GM21717 (cell line): Measurements from ENCODE around the gene PPIE.

ENCODE experiments used
- ATAC-seq: cut with Tn5 transposase; IDR thresholded peaks from one replicate; pipeline ENCODE4 v1.9.1; 2021; ENCODE audit warnings: mild to moderate bottlenecking, moderate library complexity; ENCODE audit not compliant: unreplicated experiment

Gene PPIE

DNA sequence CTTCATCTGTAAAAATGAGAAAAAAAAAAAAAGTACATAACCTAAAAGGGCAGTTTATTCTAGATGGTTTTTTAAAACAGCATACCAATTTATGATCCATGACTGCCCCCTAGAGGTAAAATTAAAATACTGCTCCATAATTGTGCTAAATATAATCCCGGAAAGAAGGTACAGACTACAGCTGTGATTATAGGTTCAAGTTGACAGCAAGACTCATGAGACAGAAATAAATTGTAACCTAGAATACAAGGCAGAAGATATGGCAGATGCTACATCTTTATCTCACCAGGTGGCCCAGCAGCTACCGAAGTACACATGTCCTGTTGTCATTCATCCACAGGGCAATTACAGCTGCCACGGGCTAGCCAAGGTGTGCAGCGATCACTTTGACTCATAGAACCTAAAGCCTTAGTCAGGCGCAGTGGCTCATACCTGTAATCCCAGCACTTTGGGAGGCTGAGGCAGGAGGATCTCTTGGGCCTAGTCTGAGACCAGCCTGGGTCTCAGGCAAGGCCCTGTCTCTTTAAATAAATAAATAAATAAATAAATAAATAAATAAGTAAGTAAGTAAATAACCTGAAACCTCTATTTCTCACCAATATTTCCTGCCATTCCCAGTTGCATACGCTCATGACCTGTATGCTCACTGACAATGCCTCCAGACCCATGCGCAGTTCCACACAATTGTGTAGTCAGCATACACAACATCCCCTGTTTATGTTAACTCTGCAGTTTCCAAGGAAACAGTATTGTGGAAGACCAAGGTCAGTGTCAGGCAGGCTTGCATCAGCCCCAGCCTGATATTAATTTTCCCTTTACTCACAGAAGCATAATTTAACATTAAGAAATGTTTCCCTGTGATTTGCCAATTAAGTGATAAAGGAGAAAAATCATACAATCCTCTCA is 18.3 kb upstream of the PPIE start:
- no peak for ATAC-seq

DNA sequence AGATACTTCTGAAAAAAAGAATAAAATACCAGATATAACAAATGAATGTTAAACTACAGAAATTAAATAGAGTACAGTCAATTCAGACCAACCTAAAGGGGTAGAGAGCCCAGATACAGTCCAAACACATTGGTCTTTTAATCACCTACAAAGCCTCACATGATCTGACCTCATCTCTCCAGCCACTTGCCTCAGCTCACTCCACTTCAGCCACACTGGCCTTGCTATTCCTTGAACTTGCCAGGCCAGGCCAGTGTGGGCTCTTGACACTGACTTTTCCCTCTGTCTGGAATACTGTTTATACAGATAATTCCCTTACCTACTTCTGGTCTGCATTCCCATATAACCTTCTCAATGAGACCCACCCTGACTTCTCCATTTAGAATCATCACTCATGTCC is 17.0 kb upstream of the PPIE start:
- ATAC-seq, result no peak

DNA sequence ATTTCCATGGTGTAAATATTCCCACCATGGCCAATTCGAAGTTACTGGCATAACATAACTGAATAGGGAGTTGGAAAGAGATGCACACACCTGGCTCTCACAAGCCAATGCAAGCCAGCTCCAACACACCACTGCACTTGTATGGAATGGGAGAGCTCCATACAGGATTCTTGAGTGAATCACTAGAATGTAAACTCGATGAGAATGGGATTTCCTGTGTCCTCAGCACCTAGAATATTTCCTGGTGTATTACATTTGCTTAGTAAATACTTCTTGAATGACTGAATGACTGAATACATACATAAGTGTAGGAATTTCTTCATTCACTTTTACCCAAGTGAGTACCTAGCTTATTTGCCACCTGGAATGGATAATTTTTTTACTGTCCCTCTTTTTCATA is 16.2 kb upstream of the PPIE start:
- no peak for ATAC-seq

DNA sequence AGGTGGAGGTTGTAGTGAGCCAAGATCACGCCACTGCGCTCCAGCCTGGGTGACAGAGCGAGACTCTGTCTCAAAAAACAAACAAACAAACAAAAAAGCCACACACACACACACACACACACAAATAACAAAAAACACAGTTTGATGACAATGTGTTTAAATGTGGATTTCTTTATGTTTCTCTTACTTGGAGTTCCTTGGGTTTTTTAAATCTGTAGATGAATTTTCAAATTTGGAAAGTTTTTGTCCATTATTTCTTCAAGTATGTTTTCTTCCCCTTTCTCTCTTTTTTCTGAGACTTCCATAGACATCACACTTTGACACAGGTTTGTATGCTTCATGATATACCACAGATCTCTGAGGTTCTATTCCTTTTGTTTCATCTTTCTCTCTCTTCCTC is 12.1 kb upstream of the PPIE start:
- ATAC-seq, result no peak

DNA sequence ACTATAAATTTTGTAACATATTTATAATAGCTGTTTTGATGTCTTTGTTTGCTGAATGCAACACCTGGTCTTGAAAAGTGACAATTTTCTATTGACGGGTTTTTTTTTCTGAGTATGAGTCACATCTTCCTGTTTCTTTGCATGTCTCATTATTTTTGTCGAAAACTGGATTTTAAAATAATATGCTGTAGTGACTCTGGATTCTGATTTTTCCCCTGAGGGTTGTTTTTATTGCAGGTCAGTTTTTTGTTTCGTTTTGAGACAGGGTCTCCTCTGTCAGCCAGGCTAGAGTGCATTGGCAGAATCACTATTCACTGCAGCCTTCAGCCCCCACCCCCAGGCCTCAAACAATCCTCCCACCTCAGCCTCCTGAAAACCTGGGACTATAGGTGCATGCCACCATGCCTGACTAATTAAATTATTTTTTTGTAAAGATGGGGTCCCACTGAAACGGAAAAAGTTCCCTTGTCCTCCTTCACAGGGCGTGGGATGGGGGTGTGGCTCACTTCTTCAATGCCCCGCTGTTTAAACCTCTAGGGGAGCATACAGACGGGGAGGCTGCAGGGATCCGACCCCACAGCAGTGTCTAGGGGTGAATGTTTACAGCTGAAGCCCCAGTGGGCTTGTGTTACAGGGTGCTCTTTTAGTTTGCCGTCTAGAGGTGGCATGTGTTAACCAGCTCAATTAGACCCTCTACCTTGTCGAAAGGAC is 11.3 kb upstream of the PPIE start:
- ATAC-seq, result no peak

DNA sequence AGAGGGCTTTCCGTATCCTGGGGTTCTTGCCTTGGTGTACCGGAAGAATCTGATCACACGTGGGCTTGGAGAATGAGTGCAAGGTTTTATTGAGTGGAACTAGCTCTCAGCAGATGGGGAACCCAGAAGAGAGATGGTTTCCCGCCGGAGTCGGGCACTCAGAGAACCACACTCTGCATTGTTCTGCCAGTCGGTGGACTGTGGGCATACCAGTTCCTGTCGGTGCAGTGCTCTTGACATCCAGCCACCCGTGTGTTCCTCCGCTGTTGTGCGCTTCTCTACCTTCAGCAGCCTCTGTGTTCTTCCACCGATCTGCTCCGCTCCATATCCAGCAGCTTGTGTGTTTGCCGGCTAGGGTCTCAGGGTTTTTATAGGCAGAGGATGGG is 10.8 kb upstream of the PPIE start:
- ATAC-seq, result no peak

DNA sequence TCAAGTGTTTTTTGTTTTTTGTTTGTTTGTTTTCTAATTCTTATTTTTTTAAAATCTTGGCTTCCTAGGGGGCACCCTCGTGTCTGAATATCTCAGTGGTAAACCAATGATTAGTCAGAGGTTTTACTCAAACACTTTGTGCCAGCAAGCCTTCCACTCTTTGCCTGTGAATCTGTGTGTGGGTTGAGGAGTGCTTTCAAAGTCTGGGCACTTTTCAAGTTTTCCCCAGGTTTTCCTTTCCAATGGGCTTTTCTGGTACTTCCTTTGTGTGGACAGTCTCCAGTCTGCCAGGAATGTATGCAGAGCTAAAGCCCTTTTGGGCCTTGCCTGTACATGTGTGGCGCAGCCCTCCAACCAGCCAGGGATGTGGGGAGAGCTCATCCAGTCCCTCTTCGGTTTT is 9.7 kb upstream of the PPIE start:
- no peak for ATAC-seq

DNA sequence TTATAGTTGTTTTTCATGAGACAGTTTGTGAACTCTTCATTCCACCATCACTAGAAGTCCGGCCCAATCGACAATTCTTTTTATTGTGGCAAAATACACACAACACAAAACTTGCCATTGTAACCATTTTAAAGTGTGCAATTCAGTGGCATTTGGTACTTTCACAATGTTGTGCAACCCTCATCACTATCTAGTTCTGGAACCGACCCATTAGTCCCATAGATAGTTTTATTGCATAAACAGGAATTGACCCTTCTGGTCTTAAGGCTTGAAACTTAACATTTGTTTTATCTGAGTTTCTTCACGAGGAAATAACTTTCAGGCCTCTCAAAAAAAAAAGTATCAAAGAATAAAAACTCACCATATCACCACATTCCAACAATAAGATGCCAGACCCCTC is 8.8 kb upstream of the PPIE start:
- ATAC-seq, result no peak

DNA sequence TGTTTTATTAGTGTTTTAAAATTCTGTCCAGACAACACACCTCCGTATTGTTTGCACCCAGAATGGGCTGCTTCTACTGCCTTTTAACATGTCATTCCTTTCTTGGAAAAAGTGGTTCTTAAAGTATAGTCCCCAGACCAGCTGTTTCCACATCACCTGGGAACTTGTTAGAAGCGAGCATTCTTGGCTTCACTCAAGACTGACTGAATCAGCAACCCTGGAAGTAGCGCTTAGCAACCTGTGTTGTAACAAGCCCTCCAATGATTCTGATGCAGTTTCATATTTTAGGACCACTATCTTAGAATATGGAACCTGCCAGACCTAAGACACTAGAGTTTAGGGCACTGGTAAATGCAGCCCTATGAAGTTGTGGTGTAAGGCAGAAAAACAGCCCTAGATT is 6.0 kb upstream of the PPIE start:
- no peak for ATAC-seq

DNA sequence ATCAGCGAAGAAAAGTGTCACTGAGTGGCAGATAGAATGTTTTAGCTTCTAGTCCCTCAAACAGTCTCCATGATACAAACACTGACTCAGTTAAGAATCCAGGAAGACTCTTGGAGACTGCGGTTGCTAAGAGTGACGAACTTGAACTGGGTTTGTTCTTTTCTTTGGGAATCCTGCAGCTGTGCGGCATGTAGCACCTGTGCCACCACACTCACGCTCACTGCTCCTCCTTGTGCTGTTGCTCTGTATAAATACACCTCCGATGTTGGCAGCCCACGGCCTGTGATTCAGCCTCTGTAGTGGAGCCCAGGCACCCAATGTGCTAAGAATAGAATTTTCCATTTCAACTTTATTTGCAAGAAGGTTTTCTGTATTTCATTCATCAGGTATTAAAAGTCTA is 5.5 kb upstream of the PPIE start:
- ATAC-seq, result no peak

DNA sequence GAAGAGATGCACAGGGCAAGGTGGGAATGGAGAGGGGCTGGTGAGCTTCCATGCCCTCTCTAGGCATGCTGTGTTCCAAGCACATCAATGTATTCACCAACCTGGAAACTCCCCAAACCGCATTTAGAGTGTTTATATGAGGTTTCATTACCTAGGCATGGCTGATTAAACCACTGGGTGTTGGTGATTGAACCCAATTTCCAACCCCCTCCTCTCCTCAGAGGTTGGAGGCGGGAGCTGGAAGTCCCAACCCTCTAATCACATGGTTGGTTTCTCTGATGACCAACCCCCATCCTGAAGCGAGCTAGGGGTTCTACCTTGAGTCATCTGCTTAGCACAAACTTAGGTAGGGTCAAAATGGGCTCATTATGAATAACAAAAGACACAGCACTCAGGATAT is 3.0 kb upstream of the PPIE start:
- no peak for ATAC-seq

DNA sequence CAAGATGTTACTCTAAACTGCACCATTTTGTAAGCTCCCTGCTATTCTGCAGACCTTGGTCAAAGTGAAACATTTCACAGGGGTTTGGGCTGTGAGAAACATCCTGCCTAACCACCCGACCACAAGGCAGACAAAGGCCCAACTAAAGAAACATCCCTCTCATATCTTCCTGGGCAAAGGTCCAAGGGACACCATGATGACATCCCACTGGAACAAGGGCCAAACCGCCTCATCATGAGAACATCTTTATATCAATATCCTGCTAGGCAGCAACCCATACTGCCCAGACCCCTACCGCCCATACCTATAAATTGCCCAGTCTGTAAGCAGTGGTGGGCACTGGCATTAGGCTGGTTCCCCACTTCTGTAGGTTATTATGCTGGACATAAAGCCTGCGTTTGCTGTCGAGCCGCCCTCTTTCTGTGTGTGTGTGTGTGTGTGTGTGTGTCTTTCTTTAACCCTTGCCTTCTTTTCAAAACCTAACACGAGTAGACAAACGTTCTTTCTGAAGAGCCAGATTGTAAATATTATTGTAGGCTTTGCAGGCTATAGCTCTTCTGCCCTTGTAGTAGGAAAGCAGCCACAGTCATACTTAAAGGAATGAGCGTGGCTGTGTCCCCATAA is 1.0 kb upstream of the PPIE start:
- ATAC-seq, result no peak

DNA sequence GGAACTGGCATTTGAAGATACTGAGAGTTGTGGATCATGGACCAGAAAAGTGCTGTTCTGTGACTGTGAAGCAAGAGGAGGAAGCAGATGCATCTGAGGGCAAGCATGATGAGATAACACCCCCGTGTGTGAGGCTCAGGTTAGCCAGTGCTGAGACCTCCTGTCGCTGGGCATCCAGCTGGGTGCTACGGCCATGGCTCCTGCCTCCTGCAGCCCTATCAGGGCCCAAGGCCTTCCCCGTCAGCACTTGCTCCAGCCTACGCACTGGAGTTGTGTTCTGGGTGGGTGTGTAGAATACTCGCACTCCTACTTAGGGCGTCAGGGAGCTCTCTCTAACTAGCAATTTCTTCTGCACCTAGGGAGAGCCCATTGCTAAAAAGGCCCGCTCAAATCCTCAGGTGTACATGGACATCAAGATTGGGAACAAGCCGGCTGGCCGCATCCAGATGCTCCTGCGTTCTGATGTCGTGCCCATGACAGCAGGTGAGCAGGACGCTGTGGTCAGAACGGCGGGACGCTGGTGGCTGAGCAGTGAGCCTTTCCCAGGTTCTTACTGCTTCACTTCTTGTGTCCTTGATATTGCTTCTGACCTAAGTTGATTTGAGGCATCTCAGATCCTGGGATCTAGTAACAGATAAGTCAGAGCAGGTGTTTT is 6.5 kb downstream of the PPIE start:
- no peak for ATAC-seq

DNA sequence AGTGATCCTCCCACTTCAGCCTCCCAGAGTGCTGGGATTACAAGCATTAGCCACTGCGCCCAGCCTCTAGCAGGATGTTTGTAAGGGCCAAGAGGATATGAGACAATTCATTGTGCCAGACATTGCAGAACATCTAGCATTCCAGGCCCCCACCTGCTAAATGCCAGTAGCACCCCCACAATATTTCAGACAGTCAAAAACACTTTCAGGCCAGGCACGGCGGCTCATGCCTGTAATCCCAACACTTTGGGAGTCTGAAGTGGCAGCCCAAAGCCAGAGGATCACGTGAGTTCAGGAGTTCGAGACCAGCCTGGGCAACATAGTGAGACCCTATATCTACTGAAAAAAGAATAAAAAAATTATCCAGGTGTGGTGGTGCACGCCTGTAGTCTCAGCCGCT is 12.9 kb downstream of the PPIE start:
- ATAC-seq, result no peak

DNA sequence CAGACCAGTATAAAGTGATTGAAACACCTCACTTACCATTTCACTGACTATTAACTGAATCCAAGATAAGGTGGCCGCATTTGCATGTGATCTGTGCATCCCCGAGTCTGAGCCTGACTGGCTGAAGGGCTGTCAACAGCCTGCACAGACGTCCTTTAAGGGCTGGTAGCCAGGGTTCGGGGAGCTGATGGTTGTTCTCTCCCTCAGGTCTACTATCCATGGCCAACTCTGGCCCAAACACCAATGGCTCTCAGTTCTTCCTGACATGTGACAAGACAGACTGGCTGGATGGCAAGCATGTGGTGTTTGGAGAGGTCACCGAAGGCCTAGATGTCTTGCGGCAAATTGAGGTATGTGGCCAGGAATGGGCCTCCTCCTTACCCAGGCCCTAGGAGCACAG is 14.0 kb downstream of the PPIE start:
- ATAC-seq, result no peak

DNA sequence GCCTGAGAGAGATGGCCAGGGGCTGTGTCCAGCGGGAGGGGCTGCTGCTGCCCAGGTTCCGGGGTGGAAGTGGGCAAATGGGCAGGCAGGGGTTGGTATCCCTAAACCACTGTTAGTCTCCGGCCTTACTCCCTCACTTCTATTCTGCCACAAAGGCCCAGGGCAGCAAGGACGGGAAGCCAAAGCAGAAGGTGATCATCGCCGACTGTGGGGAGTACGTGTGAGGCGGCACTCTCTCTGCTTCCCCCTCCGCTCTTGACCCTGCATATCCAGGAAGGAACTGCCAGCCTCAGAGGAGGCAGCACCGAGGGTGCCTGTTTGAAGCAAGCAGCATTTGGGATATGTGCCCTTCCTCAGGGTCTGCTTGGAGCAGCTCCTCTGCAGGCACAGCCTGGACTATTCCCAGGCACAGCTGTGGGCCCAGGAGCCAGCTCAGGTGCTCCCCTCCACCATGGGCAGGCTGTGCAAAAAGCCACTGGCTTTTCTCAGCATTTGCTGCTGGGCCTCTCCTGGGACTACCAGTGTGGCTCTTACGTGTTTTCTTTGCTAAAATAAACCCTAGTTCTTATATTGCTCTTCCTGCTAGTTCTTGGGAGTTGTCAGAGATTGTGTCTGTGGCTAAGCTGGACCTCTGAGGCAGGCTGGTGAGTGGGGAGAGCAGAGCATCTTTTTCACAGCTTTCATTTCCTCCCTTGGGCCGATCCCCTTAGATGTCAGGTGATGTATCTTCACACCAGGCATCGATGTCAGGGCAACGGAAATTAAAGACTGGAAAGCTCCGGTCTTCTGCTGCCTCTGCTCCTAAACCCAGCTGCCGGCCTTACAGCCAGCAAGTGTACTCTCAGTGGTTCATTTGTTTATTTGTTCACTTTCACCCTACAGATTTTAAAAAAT is 14.7 kb downstream of the PPIE start:
- no peak for ATAC-seq

DNA sequence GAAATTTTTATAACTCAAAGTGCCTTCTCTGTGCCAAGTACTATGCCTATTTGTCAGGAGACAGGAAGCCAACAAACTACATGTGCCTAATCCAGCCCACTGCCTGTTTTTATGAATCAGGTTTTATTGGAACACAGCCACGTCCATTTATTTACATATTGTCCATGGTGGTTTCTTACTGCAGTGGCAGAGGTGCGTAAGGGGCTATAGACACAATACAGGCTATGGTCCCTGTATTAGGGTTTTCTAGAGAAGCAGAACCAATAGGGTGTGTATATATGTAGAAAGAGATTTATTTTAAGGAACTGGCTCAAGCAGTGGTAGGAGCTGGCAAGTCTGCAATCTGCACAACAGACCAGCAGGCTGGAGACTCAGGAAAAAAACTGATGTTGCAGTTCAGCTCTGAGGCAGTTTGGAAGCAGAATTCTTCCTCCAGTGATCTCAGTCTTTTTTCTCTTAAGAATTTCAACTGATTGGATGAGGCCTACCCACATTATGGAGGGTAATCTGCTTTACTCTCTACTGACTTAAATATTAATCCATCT is 15.4 kb downstream of the PPIE start:
- ATAC-seq, result no peak

DNA sequence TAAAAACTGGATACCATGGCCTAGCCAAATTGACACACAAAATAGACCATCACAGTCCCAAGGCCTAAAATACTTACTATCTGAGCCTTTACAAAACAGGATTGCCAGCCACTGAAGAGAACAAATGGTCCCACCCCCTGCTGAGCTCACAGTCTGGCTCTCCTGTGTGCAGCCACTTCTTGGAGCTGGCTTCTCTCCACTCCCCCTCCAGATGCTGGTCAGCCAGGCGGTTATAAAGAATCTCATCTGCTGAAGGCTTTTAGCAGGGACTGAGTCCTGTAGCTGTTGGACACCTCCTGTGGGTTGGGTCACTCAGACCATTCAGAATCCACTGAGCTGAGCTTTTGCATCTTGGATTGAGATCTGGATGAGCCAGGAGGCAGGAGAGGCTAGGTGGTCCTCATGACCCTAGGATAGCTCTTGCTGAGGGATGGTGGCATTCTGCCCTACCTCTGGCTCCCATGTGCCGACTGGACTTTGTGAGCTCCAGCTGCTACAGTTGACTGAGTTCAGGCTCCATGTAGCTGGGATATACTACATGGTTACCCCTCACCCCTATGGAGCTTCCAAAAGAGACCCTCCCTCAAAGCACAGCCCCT is 16.3 kb downstream of the PPIE start:
- ATAC-seq, result no peak

DNA sequence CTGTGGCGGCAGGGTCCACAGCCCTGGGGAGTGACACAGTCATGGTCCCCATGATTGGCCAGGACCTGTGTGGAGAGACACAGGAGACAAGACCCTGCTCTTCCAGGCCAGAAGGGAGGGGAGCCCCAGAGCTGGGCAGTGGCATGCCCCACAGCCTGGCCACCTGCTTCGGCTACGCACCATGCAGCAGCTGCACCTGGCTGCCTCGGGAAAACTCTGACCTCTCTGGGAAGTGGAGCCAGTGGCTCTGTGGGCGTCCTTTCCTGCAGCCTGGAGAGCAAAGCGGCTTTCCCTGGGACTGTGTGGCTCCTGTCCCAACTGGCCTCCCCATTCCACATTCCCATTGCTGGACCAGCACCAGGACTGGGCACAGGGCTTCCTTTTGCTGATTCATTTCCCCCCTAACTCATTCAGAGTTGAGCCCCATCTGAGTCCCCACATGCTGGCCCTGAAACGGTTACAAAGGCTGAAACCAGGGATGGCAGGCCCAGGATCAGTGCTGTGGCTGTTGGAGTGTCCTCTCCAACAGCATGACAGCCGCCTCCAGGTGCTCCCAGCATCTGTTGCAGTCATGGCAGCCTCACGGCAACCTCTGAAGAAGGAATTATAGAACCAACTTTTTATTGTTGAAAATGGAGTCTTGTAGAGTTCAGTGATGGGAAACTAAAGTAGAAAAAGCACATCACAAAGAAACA is 17.4 kb downstream of the PPIE start:
- no peak for ATAC-seq
